Mucosa of stomach (tissue), 1 donor: Measurements from ENCODE around the gene UBR1.
"Not testable (repeated sequence)": the region's sequence is repeated elsewhere in the genome, so short reads cannot be mapped to it uniquely, and the experiment has no call there.

Experiments used
- H3K27me3 ChIP-seq: one replicate; pipeline ENCODE4 v1.7.0; 2013; ENCODE audit warnings: mild to moderate bottlenecking, low read length; ENCODE audit not compliant: control insufficient read depth, insufficient read depth
- H3K36me3 ChIP-seq: one replicate; pipeline ENCODE4 v1.7.0; 2013; ENCODE audit warnings: low read length; ENCODE audit not compliant: control insufficient read depth, insufficient read depth
- H3K4me1 ChIP-seq: one replicate; pipeline ENCODE4 v1.7.0; 2013; ENCODE audit warnings: mild to moderate bottlenecking, low read length; ENCODE audit not compliant: control insufficient read depth, insufficient read depth
- H3K4me3 ChIP-seq: one replicate; pipeline ENCODE4 v1.7.0; 2013; ENCODE audit warnings: low read length
- H3K9ac ChIP-seq: one replicate; pipeline ENCODE4 v1.7.0; 2013; ENCODE audit warnings: mild to moderate bottlenecking, low read length, moderate library complexity
- H3K9me3 ChIP-seq: one replicate; pipeline ENCODE4 v1.7.0; 2013; ENCODE audit warnings: mild to moderate bottlenecking, low read length, moderate library complexity; ENCODE audit not compliant: control insufficient read depth
- donor health status: Pancreatic carcinoma.

Gene UBR1

GRCh38 chr15:42986693-42987342, 119.0 kb downstream of the UBR1 start:
- H3K4me1 ChIP-seq: no peaks in the 10 kb centered on the region
- no peak overlapping the region for H3K9ac ChIP-seq
- no peaks in the 10 kb centered on the region for H3K36me3 ChIP-seq
- H3K4me3 ChIP-seq: no peak overlapping the region
- no peaks in the 10 kb centered on the region for H3K27me3 ChIP-seq
- no peaks in the 10 kb centered on the region for H3K9me3 ChIP-seq

- Histone ChIP-seq H3K27me3 (no peaks in the 10 kb centered on the region), H3K4me1 (no peaks in the 10 kb centered on the region), H3K4me3 (no peak overlapping the region), H3K36me3 (no peaks in the 10 kb centered on the region), H3K9ac (no peak overlapping the region), H3K9me3 (no peaks in the 10 kb centered on the region)
Observed at GRCh38 chr15:42984493-42985034, 121.3 kb downstream of the UBR1 start.

DNA sequence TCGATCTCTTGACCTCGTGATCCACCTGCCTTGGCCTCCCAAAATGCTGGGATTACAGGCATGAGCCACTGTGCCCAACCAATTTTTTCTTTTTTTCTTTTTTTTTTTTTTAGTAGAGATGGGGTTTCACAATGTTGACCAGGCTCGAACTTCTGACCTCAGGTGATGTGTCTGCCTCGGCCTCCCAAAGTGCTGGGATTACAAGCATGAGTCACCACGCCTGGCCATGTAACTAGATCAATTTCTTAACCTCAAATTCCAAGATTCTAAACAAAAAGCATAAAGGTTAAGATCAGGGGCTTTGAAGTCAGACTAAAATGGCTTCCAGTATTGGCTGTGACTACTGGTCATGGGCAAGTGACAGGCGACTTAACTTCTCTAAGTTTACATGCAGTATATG, 126.7 kb downstream of the UBR1 start:
- not testable (repeated sequence) for H3K9ac ChIP-seq, H3K4me1 ChIP-seq, H3K4me3 ChIP-seq, H3K36me3 ChIP-seq, H3K9me3 ChIP-seq, H3K27me3 ChIP-seq

DNA sequence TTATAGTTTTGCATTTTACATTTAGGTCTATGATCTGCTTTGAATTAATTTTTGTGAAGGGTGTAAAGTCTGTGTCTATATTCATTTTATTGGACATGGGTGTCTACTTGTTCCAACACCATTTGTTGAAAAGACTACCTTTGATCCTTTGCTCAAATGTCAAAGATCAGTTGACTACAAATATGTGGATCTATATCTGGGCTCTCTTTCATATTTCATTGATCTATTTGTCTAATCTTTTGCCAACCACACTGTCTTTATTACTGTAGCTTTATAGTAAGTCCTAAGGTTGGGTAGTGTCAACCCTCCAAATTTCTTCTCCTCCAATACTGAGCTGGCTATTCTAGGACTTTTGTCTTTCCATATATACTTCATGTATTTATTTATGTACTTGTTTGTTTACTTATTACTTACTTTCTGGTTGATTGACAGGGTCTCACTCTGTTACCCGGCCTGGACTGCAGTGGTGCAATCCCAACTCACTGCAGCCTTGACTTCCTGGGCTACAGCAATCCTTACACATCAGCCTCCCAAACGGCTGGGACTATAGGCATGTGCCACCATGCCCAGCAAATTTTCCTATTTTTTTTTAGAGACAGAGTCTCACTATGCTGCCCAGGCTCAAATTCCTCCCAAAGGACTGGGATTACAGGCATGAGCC, 131.5 kb downstream of the UBR1 start:
- no peaks in the 10 kb centered on the region for H3K9me3 ChIP-seq
- H3K4me3 ChIP-seq: no peak overlapping the region
- no peak overlapping the region for H3K9ac ChIP-seq
- H3K27me3 ChIP-seq: no peaks in the 10 kb centered on the region
- no peaks in the 10 kb centered on the region for H3K36me3 ChIP-seq
- H3K4me1 ChIP-seq: no peaks in the 10 kb centered on the region

DNA sequence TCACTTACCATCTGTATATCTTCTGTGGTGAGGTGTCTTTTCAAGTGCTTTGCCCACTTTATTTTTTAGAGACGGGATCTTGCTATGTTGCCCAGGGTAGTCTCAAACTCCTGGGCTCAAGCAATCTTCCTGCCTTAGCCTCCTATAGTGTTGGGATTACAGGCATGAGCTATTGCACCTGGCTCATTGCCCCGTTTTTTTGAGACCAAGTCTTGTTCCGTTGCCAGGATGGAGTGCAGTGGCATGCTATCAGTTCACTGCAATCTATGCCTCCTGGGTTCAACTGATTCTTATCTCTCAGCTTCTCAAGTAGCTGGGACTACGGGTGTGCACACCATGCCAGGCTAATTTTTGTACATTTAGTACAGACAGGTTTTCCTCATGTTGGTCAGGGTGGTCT, 132.7 kb downstream of the UBR1 start:
- Histone ChIP-seq H3K36me3 (no peaks in the 10 kb centered on the region), H3K9me3 (no peaks in the 10 kb centered on the region), H3K9ac (no peak overlapping the region)

DNA sequence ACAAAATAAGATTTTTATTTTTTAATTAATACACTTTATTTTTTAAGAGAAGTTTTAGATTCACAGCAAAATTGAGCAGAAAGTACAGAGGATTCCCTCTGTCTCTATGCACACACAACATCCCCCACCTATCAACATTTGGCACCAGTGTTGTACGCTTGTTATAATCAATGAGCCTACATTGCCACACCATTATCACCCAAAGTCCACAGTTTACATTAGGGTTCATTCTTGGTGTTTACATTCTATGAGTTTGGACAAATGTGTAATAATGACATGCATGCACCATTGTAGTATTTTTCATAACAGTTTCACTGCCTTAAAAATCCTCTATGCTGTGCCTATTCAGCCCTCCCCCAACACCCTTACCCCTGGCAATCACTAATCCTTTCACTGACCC, 134.0 kb downstream of the UBR1 start:
- no peaks in the 10 kb centered on the region for H3K27me3 ChIP-seq
- no peaks in the 10 kb centered on the region for H3K9me3 ChIP-seq
- no peak overlapping the region for H3K4me3 ChIP-seq
- H3K9ac ChIP-seq: no peak overlapping the region
- no peaks in the 10 kb centered on the region for H3K36me3 ChIP-seq
- no peaks in the 10 kb centered on the region for H3K4me1 ChIP-seq

More for the DNA sequence above, 132.7 kb downstream of the UBR1 start:
- no peaks in the 10 kb centered on the region for H3K27me3 ChIP-seq
- no peak overlapping the region for H3K4me3 ChIP-seq
- no peaks in the 10 kb centered on the region for H3K4me1 ChIP-seq

GRCh38 chr15:42964476-42964875, 141.4 kb downstream of the UBR1 start:
- Histone ChIP-seq H3K4me1 (no peaks in the 10 kb centered on the region), H3K4me3 (no peak overlapping the region), H3K27me3 (no peaks in the 10 kb centered on the region), H3K36me3 (peaks cover 5% of the 10 kb centered on the region), H3K9me3 (no peaks in the 10 kb centered on the region), H3K9ac (no peak overlapping the region)

DNA sequence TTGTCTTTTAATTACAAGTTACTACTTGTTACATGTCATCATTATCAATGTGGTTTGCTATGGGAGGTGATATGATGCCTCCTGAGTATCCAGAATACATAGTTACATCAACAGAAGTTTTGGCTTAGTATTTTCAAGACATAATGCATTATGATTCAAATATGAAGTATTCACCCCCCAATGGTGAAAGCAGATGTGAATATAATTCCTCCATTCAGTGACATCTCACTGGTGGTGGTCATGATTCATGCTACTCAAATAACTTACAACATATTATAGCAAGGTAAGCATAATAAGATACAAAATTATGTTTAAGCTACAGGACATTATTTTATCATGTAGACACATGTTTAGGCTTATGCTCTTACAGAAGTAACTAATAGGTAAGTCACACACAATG, 150.3 kb downstream of the UBR1 start:
- H3K4me1 ChIP-seq: no peaks in the 10 kb centered on the region

DNA sequence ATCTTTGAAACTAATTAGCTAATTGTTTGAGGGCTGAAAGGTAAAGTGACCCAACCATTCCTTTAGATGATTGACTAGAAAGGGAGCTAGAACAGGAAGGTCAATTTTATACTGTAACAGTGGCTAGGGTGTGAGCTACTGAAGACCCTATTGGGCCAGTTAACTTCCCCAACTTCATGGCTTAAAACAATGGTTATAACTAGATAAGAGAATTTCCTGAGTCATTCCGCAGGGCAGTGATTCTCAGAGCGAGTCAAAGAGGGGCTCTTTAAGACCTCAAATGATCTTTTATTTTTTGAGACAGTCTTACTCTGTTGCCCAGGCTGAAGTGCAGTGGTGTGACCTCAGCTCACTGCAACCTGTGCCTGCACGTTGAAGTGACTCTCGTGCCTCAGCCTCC, 151.5 kb downstream of the UBR1 start:
- H3K27me3 ChIP-seq: no peaks in the 10 kb centered on the region
- H3K9me3 ChIP-seq: no peaks in the 10 kb centered on the region
- H3K4me3 ChIP-seq: no peak overlapping the region
- H3K4me1 ChIP-seq: no peaks in the 10 kb centered on the region
- H3K9ac ChIP-seq: no peak overlapping the region
- H3K36me3 ChIP-seq: peaks cover 6% of the 10 kb centered on the region

More for the DNA sequence above, 150.3 kb downstream of the UBR1 start:
- H3K4me3 ChIP-seq: no peak overlapping the region
- H3K9me3 ChIP-seq: no peaks in the 10 kb centered on the region
- H3K27me3 ChIP-seq: no peaks in the 10 kb centered on the region
- H3K9ac ChIP-seq: no peak overlapping the region
- H3K36me3 ChIP-seq: peaks cover 12% of the 10 kb centered on the region

GRCh38 chr15:42948898-42949297, 156.9 kb downstream of the UBR1 start:
- H3K4me1 ChIP-seq, H3K9ac ChIP-seq, H3K27me3 ChIP-seq, H3K9me3 ChIP-seq, H3K36me3 ChIP-seq, H3K4me3 ChIP-seq: not testable (repeated sequence)

- Histone ChIP-seq H3K4me1 (no peaks in the 10 kb centered on the region), H3K9ac (no peak overlapping the region), H3K4me3 (no peak overlapping the region), H3K27me3 (no peaks in the 10 kb centered on the region), H3K9me3 (no peaks in the 10 kb centered on the region), H3K36me3 (no peaks in the 10 kb centered on the region)
Observed at GRCh38 chr15:42940527-42940926, 165.3 kb downstream of the UBR1 start.

DNA sequence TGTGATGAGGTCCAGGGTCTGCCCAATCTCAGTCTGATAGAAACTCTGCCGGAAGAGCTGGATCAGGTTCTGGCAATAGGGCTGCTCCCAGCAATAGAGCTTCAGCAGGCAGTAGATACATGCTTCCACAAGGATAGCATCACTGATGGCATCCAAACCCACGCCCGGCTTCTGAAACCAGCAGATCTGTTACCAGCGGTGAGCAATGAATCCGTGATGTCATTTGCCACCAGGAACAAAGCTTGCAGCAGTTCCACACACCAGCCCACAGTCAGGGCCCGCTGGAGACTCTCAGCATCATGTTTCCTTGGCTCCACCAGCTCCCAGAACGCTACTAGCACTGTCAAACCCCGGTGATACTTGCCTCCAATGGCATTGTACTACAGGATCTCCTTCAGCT, 166.0 kb downstream of the UBR1 start:
- no peaks in the 10 kb centered on the region for H3K36me3 ChIP-seq
- no peaks in the 10 kb centered on the region for H3K4me1 ChIP-seq
- H3K4me3 ChIP-seq: no peak overlapping the region
- H3K27me3 ChIP-seq: no peaks in the 10 kb centered on the region
- no peaks in the 10 kb centered on the region for H3K9me3 ChIP-seq
- no peak overlapping the region for H3K9ac ChIP-seq
